22Rv1 (cell line): Measurements from ENCODE around the gene LHX1.

ENCODE experiments used
- CTCF ChIP-seq: fragments of 450-650 bp; IDR thresholded peaks from 2 replicates; pipeline ENCODE4 v1.5.1; 2017; ENCODE audit warnings: mild to moderate bottlenecking
- ZFX ChIP-seq: fragments of 450-650 bp; IDR thresholded peaks from 2 replicates; pipeline ENCODE4 v1.6.1; 2017; ENCODE audit warnings: antibody characterized with exemption, borderline replicate concordance

DNA sequence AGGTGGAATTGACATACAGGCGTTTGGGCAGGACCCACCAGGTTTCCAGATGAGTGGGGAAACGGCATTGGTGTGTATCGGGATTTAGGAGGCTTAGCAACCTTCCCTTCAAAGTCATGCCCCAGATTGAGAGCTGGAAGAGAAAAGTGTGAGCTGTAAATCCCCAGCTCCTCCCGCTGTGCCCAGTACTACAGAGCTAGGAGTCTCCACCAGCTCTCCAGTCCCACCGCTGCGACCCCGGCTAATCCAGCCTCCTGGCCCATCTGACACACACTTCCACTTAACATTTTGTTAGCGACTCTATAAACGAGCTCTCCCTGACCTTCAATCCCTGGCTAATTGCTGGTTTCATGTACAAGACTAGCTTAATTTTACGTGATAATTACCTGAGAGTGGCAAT, 29.9 kb upstream of the LHX1 start:
- no peak for TF ChIP-seq CTCF
- no peak for TF ChIP-seq ZFX
